Measurements from ENCODE around the gene GOLGA2.

GOLGA2 gene

GRCh38 chr9:128249558-128249907 is 26.3 kb downstream of the GOLGA2 start:
- TF ChIP-seq CTCF (IDR thresholded peaks at IDR 0.05; ENCODE audit: low read depth, low read length, missing control alignments) = no peak
- H3K4me3 ChIP-seq (ENCODE audit: low read depth, low read length) = no peak overlapping the region
- no peak for DNase-seq (ENCODE audit: low read depth)
- in situ Hi-C loops (cut with HindIII; ENCODE audit: low sequenced_read_pairs) = no loop called here

GRCh38 chr9:128247226-128247803 is 28.5 kb downstream of the GOLGA2 start:
- no peak overlapping the region for H3K4me3 ChIP-seq (ENCODE audit: low read depth, low read length)
- DNase-seq (ENCODE audit: low read depth) = no peak
- in situ Hi-C loops (cut with HindIII; ENCODE audit: low sequenced_read_pairs) = no loop called here

GRCh38 chr9:128246471-128246870 is 29.3 kb downstream of the GOLGA2 start:
- in situ Hi-C loops (cut with HindIII; ENCODE audit: low sequenced_read_pairs) = no loop called here
- no peak for TF ChIP-seq CTCF (IDR thresholded peaks at IDR 0.05; ENCODE audit: low read depth, low read length, missing control alignments)
- no peak overlapping the region for H3K4me3 ChIP-seq (ENCODE audit: low read depth, low read length)
- no peak for DNase-seq (ENCODE audit: low read depth)

More at GRCh38 chr9:128247226-128247803, 28.5 kb downstream of the GOLGA2 start:
- no peak for TF ChIP-seq CTCF (IDR thresholded peaks at IDR 0.05; ENCODE audit: low read depth, low read length, missing control alignments)

GRCh38 chr9:128245421-128246151 is 30.2 kb downstream of the GOLGA2 start:
- in situ Hi-C loops (cut with HindIII; ENCODE audit: low sequenced_read_pairs) = no loop called here
- TF ChIP-seq CTCF (IDR thresholded peaks at IDR 0.05; ENCODE audit: low read depth, low read length, missing control alignments) = no peak

GRCh38 chr9:128244837-128245231 is 31.0 kb downstream of the GOLGA2 start:
- H3K4me3 ChIP-seq (ENCODE audit: low read depth, low read length) = no peak overlapping the region
- TF ChIP-seq CTCF (IDR thresholded peaks at IDR 0.05; ENCODE audit: low read depth, low read length, missing control alignments) = no peak
- in situ Hi-C loops (cut with HindIII; ENCODE audit: low sequenced_read_pairs) = no loop called here
- DNase-seq (ENCODE audit: low read depth) = peak; percentile 8

More at GRCh38 chr9:128245421-128246151, 30.2 kb downstream of the GOLGA2 start:
- peak; percentile 5 for DNase-seq (ENCODE audit: low read depth)
- H3K4me3 ChIP-seq (ENCODE audit: low read depth, low read length) = no peak overlapping the region

- no peak overlapping the region for H3K4me3 ChIP-seq (ENCODE audit: low read depth, low read length)
- in situ Hi-C loops (cut with HindIII; ENCODE audit: low sequenced_read_pairs) = no loop called here
- TF ChIP-seq CTCF (IDR thresholded peaks at IDR 0.05; ENCODE audit: low read depth, low read length, missing control alignments) = no peak
- DNase-seq (ENCODE audit: low read depth) = no peak
Observed at GRCh38 chr9:128244091-128244836, 31.5 kb downstream of the GOLGA2 start.

Data from astrocyte of the cerebellum (primary cell).